Stimulated activated CD4-positive, alpha-beta T cell treated with anti-CD3 and anti-CD28 coated beads, Interleukin-4, amount 100 ng/mL, for 1 hour (primary cell): ENCODE data around the gene KCNK2.

Source experiments
- DNase-seq: peaks from one replicate; pipeline ENCODE4 v3.0.0-alpha.2; 2020

Gene KCNK2

GRCh38 chr1:215082532-215083382 lies at the start of gene KCNK2:
KCNK2 (plus strand) TSS chr1:215082737; CDS start chr1:215083386, 649 bp downstream.
- DNase-seq: no peak

DNA sequence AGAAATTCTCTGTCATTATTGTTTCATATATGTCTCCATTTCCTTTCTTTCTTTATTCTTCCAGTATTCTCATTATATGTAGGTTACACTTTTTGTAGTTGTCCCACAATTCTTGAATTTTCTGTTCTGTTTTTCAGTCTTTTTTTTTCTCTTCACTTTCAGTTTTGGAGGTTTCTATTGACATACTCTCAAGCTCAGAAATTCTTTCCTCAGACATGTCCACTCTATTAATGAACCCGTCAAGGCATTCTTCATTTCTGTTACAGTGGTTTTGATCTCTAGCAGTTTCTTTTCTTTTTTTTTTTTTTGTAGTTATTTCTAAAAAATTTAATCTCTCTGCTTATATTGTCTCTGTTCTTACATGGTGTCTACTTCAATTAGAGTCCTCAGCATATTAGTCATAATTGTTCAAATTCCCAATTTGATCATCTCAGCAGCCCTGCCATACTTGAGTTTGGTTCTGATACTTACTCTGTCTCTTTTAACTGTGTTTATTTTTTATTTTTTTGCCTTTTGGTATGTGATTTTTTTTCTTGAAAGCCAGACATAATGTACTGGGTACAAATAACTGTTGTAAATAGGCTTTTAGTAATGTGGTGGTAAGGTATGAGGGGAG lies 49.5 kb upstream of the KCNK2 start:
- no peak for DNase-seq

GRCh38 chr1:215040190-215040589 lies 42.3 kb upstream of the KCNK2 start:
- no peak for DNase-seq

DNA sequence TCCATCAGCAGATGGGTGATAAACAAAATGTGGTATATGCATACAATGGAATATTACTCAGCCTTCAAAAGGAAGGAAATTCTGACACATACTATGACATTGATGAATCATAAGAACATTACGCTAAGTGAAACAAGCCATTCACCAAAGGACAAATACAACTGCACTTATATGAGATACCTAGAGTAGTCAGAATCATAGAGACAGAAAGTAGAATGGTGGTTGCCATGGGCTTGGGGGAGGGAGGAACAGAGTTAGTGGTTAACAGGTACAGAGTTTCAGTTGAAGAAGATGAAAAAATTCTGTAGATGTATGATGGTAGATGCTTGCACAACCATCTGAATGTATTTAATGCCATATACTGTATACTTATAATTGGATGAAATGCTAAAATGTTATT lies 39.1 kb upstream of the KCNK2 start:
- no peak for DNase-seq

- no peak for DNase-seq
These were observed 38.4 kb upstream of the KCNK2 start for GRCh38 chr1:215044151-215044550.

DNA sequence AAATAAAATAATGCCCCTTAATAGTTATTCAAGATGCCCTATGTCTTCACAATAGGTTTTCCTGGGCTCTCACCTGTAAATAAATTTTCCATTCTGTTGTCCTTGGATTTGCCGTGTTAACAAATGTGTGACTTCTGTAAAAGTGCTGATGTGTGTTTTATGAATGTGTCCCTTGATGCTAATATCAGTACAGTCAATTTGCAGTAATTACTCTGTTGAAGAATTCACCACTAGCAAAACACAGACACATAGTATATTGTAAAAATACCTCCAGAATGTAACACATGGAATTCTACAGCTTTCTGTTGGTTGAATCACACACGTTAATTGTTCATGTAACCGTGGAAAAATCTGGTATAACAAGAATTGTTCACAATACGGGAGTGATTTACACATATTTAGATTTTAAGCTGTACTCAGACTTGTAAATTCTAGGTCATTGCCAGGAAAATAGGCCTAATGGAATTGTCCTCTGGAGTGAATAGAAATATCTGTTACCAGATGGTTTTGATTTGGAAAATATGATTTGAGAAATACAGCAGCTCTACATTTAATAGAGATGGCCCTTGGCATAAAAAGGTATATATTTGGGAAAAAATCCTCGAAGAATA lies 36.7 kb upstream of the KCNK2 start:
- no peak for DNase-seq

DNA sequence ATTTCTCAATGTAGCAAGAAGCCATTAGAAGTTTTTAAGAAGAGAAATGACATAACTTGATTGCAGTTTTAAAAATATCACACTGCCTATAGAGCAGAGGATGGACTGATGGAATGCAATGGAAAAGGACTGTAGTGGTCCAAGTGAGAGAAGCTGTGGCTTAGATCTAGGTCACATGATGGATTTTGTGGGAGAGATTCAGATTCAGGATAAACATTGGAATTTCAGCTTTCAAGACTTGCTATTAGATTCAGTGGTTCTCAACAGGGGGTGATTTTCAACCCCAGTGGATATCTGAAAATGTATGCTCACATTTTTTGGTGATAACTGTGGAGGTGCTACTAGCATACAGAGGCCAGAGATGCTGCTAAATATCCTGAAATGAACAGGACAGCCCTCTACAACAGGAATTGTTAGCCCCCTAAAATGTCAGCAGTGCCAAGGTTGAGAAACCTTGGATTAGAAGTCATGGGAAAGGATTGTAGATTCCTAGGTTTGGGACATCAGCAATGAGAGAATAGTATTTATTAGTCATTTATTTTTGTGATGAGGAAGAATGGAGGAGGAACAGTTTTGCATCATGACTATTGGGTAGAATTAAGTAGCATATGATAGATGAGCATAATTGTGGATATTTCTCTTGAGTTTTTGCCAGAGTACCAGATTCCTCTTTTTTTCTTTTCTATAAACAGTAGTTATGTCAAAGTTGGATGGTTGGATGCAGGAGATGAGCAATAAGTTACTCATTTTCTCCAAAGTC lies 30.1 kb upstream of the KCNK2 start:
- DNase-seq: no peak

DNA sequence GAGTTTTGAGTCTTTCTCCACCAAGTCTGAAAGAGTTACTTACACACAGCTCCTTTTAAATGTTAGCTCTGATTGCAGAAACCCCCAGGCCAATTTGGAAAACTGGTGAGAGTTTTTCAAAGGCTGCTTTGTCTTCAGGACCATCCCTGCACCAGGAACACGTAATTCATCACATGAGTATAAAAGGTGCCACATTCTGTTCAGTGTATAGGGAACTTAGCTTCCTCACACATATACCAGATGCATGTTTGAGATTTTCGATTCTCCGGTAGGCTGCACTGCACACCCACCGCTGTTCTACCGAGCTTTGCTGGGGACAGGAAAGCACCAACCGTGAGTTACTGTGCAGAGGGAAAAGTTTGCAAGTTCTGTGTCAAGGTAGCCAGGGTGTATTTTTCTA lies 28.3 kb upstream of the KCNK2 start:
- DNase-seq: no peak

GRCh38 chr1:215055281-215055935 lies 27.1 kb upstream of the KCNK2 start:
- DNase-seq: no peak

- DNase-seq: no peak
These were observed 26.0 kb upstream of the KCNK2 start for GRCh38 chr1:215056584-215056983.

- no peak for DNase-seq
These were observed 22.6 kb upstream of the KCNK2 start for GRCh38 chr1:215059947-215060346.

- no peak for DNase-seq
These were observed 18.2 kb upstream of the KCNK2 start for GRCh38 chr1:215064327-215064726.

DNA sequence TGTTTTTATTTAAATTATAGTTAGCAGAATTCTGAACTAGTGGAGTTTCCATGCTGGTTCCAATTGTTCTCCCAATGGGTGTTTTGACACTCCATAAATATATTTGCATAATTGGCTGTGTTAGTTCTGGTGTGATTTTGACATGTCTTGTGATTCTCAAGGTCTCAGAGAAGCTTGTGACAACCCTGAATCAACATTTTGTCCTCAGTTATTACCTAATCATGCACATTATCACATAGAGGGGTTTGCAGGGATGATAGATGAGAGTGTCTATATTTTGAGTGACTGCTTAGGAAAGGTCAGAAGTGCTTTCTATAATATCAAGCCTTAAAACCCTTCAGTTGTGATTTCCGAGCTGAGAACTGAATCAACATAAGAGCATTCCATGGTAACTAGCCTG lies 11.5 kb upstream of the KCNK2 start:
- DNase-seq: no peak

- DNase-seq: no peak
These were observed 6.2 kb upstream of the KCNK2 start for GRCh38 chr1:215076322-215076721.

GRCh38 chr1:215079456-215079855 lies 3.1 kb upstream of the KCNK2 start:
- DNase-seq: no peak

DNA sequence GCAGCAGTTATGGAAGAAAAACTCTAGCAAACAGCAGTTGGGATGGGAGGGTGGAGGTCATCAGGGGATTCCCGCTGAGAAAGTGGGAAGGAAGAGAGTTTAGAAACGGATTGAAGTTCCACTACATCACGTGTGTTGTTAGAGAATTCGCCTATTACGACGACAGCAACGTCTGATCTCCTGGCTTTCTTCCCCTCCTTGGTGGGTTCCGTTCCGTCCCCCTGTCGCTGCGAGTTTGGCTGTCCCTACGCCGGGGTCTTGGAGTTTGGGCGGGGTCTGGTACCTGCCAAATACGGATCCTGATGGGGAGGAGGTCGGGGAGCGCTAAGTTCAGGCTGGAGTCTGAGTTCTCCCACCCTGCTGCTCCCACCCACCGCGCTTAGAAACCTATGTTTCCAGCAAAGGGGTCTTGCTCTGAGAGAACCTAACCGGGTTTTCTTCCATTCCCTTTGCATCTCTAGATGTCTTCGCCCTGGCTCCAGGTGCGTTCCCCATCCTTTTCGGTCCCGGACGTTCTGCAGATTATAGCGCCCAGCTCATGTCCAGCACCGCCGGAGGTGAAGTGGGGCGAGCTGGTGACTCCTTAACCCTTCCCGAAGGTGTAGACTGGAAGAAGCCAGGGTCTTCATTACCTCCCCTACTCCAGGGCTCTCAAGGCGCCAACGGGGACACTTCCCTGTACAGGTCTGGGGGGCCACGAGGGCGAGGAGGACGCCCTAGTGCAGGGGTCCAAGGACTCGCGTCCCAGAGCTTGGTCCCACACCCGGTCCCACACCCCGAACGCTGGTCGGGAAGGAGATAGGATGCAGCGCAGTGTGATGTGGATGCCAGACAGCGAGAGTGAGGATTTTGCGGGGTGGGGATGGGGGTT lies 641 bp upstream of the KCNK2 start:
- no peak for DNase-seq

DNA sequence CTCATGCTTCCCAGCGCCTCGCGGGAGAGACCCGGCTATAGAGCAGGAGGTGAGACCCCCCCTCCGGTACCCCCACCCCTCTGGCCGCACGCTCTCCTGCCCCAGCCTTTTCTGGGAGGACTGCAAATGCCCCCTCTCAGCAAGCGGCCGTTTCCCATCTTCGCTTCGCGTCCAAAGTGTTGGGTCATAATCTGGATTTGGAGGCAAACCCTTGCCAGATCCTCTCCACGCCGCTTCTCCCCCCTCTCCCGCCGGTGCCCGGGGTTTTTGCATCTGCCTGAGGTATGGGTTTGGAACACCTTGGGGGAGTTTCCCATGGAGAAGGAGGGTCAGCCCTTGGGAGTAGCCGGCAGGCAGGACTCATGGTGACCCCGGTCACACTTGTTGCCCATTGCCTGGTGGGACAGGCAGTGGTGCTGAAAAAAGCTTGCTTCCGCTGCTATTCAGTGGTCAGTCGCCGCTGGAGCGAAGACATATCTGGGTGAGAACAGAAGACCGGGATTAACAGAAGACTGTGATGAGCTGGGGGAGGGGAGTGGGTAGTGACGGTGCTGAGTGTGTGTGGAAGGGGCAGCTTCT lies 935 bp downstream of the KCNK2 start:
- DNase-seq: no peak

DNA sequence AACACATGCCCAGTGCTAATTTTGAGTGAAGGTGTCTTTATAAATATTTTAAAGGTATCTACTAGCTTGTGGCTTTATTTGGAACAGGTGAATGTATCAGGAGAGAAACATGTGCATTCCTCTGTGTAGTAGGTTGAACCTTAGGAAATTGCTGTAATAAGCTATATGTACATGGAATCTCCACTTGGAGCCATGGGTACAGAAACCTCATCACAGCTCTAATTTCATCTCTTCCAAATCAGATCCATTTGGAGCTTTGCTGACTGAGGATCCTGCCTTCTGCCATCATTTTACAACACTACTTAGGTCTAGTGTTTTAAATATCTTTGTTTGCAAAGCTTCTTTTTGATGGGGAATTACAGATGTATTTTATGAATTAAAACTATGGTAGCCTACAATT lies 2.1 kb downstream of the KCNK2 start:
- no peak for DNase-seq

DNA sequence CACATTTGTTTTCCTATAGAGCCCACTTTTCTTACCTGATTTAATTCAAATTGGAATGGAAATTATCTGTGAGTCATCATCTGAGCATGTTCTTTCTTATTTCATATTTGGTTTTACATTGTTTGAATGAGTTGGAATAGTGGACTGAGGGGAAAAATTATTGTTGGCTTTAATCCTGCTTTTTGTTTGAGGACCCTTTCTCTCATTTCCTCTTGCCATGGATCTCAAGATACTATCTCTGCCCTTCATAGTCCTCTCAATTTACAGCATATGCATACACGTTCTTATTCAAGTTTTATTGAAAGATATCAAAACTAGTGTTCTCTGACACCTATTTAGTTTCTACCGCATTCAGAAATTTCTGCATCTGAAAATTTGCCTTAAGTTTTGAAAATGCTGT lies 5.1 kb downstream of the KCNK2 start:
- DNase-seq: no peak

DNA sequence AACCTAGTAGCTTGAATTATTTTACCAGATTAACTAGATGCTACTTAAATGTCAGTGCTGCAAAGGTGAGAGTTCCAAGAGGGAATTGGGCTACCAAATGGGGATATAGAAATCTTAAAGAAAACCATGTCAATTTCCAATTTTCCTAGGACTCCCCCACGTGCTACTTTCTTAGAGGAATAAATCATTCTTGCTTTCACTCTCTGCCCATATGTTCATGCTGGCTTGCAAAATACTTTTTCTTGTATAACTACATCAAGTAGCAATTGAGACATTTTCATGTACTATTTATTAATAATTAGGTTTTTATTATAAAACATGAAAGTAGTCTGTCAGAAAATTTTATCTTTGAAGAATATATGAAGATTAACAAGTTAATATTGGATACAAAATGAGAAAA lies 11.8 kb downstream of the KCNK2 start:
- DNase-seq: no peak

DNA sequence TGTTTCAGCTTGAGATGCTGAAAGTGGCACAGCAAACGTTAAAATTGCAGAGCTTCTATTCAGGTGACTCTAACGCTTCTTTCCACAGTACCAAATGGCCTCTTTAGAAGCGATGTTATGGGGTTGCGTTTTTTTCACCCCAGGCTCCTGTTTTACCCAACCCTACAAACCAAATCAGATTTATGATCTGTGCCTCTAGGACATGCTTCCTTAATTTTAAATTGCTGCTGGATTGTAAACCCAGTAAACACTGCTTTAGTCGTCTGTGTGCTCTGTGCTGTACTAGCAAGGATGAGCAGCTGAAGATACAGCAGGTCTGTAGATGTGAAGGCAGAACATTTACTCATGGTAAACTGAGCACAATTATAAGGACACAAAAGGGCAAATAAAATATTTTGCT lies 13.0 kb downstream of the KCNK2 start:
- DNase-seq: no peak

GRCh38 chr1:215101511-215101910 lies 19.0 kb downstream of the KCNK2 start:
- DNase-seq: no peak
